HEK293 (cell line): Measurements from ENCODE around the gene ADAMTS8.

Experiments used
- CTCF ChIA-PET: fragments of 350-600 bp; formaldehyde crosslinking; extraction: SDS; loops from one replicate; lab custom pipeline; 2021; ENCODE audit warnings: antibody characterized with exemption; lab: Yijun Ruan, JAX
- POLR2A ChIA-PET: fragments of 300-600 bp; formaldehyde crosslinking; extraction: SDS; loops from one replicate; lab custom pipeline; 2020; ENCODE audit warnings: antibody characterized with exemption, inconsistent platforms; lab: Yijun Ruan, JAX
- H3K27ac ChIP-seq: fragments of 200-500 bp; sonication (Bioruptor generic); 2 replicates; pipeline ENCODE4 v1.5.1; 2014; ENCODE audit warnings: low read depth, low read length, control low read depth, inconsistent platforms; ENCODE audit errors: extremely low read depth
- H3K36me3 ChIP-seq, 2 experiments: fragments of 200-500 bp in 1 of 2; sonication (Bioruptor generic) in 1 of 2; 1 replicate in 1 of 2; 2 replicates in 1 of 2; pipeline ENCODE4 v1.5.1; 2014 to 2017; ENCODE audit warnings: inconsistent platforms in 2 of 2, low read length in 2 of 2; ENCODE audit not compliant: control insufficient read depth in 2 of 2, insufficient read depth in 1 of 2
- H3K4me1 ChIP-seq: fragments of 200-500 bp; sonication (Bioruptor generic); 2 replicates; pipeline ENCODE4 v1.5.1; 2014; ENCODE audit warnings: mild to moderate bottlenecking, low read length, inconsistent platforms; ENCODE audit not compliant: control insufficient read depth, insufficient read depth
- H3K4me3 ChIP-seq: 2 replicates; pipeline ENCODE4 v1.5.1; 2011; ENCODE audit warnings: low read depth, mild to moderate bottlenecking, control low read depth, low read length, moderate library complexity
- H3K9me3 ChIP-seq: fragments of 200-500 bp; sonication (Bioruptor generic); 2 replicates; pipeline ENCODE4 v1.5.1; 2014; ENCODE audit warnings: low read depth, low read length, inconsistent platforms; ENCODE audit not compliant: control insufficient read depth, insufficient read depth
- BCL11B ChIP-seq: fragments of 450-650 bp; formaldehyde crosslinking; IDR thresholded peaks from 2 replicates; pipeline ENCODE4 v1.5.1; 2016; ENCODE audit warnings: low read depth, missing biosample characterization, missing genetic modification characterization
- KLF7 ChIP-seq: fragments of 450-650 bp; formaldehyde crosslinking; IDR thresholded peaks from 2 replicates; pipeline ENCODE4 v1.5.1; 2016; ENCODE audit warnings: missing biosample characterization, missing genetic modification characterization, borderline replicate concordance
- KLF9 ChIP-seq: fragments of 450-650 bp; formaldehyde crosslinking; IDR thresholded peaks from 2 replicates; pipeline ENCODE4 v1.5.1; 2016; ENCODE audit warnings: missing biosample characterization, missing genetic modification characterization, low read depth
- PRDM1 ChIP-seq: fragments of 450-650 bp; formaldehyde crosslinking; IDR thresholded peaks from 2 replicates; pipeline ENCODE4; 2016; ENCODE audit warnings: missing biosample characterization, missing genetic modification characterization
- PRDM10 ChIP-seq: fragments of 450-650 bp; formaldehyde crosslinking; IDR thresholded peaks from 2 replicates; pipeline ENCODE4 v1.5.1; 2016; ENCODE audit warnings: missing biosample characterization, missing genetic modification characterization
- REPIN1 ChIP-seq: fragments of 450-650 bp; formaldehyde crosslinking; IDR thresholded peaks from 2 replicates; pipeline ENCODE4 v1.5.1; 2017; ENCODE audit warnings: missing biosample characterization, missing genetic modification characterization, low read depth
- ZBTB1 ChIP-seq: fragments of 450-650 bp; formaldehyde crosslinking; IDR thresholded peaks from 2 replicates; pipeline ENCODE4 v1.5.1; 2016; ENCODE audit warnings: missing biosample characterization, missing genetic modification characterization
- ZBTB48 ChIP-seq: fragments of 450-650 bp; formaldehyde crosslinking; IDR thresholded peaks from 2 replicates; pipeline ENCODE4 v1.5.1; 2016; ENCODE audit warnings: missing biosample characterization, missing genetic modification characterization
- ZNF10 ChIP-seq: fragments of 450-650 bp; formaldehyde crosslinking; IDR thresholded peaks from 2 replicates; pipeline ENCODE4 v1.5.1; 2017; ENCODE audit warnings: missing biosample characterization, missing genetic modification characterization
- ZNF114 ChIP-seq: fragments of 450-650 bp; formaldehyde crosslinking; IDR thresholded peaks from 2 replicates; pipeline ENCODE4 v1.5.0; 2017; ENCODE audit warnings: missing biosample characterization, missing genetic modification characterization
- ZNF138 ChIP-seq: fragments of 450-650 bp; formaldehyde crosslinking; IDR thresholded peaks from 2 replicates; pipeline ENCODE4 v1.5.1; 2016; ENCODE audit warnings: missing biosample characterization, missing genetic modification characterization, borderline replicate concordance
- ZNF239 ChIP-seq: fragments of 450-650 bp; formaldehyde crosslinking; IDR thresholded peaks from 2 replicates; pipeline ENCODE4 v1.5.1; 2016; ENCODE audit warnings: missing biosample characterization, missing genetic modification characterization
- ZNF311 ChIP-seq: fragments of 450-650 bp; formaldehyde crosslinking; IDR thresholded peaks from 2 replicates; pipeline ENCODE4 v1.5.1; 2017; ENCODE audit warnings: missing biosample characterization, missing genetic modification characterization, borderline replicate concordance
- ZNF324 ChIP-seq: fragments of 450-650 bp; formaldehyde crosslinking; IDR thresholded peaks from 2 replicates; pipeline ENCODE4 v1.5.1; 2016; ENCODE audit warnings: missing biosample characterization, missing genetic modification characterization
- ZNF335 ChIP-seq: fragments of 450-650 bp; formaldehyde crosslinking; conservative IDR thresholded peaks from 2 replicates; pipeline ENCODE4 v1.5.1; 2016; ENCODE audit warnings: missing biosample characterization, missing genetic modification characterization
- ZNF366 ChIP-seq: fragments of 450-650 bp; formaldehyde crosslinking; conservative IDR thresholded peaks from 2 replicates; pipeline ENCODE4 v1.5.1; 2016; ENCODE audit warnings: missing biosample characterization, missing genetic modification characterization
- ZNF391 ChIP-seq: fragments of 450-650 bp; formaldehyde crosslinking; IDR thresholded peaks from 2 replicates; pipeline ENCODE4 v1.5.1; 2016; ENCODE audit warnings: low read depth, missing biosample characterization, missing genetic modification characterization, borderline replicate concordance
- ZNF404 ChIP-seq: fragments of 450-650 bp; formaldehyde crosslinking; IDR thresholded peaks from 2 replicates; pipeline ENCODE4 v1.5.1; 2017; ENCODE audit warnings: missing biosample characterization, missing genetic modification characterization
- ZNF544 ChIP-seq: fragments of 450-650 bp; formaldehyde crosslinking; IDR thresholded peaks from 2 replicates; pipeline ENCODE4 v1.5.0; 2017; ENCODE audit warnings: missing biosample characterization, missing genetic modification characterization
- ZNF645 ChIP-seq: fragments of 450-650 bp; formaldehyde crosslinking; IDR thresholded peaks from 2 replicates; pipeline ENCODE4; 2016; ENCODE audit warnings: missing biosample characterization, missing genetic modification characterization
- TF ChIP-seq, protein P1 (sequence below): fragments of 450-650 bp; formaldehyde crosslinking; IDR thresholded peaks from 2 replicates; pipeline ENCODE4 v1.5.1; 2016; ENCODE audit warnings: missing biosample characterization, missing genetic modification characterization
- TF ChIP-seq, protein P2 (sequence below): fragments of 450-650 bp; formaldehyde crosslinking; IDR thresholded peaks from 2 replicates; pipeline ENCODE4 v1.5.1; 2016; ENCODE audit warnings: missing biosample characterization, missing genetic modification characterization, low read depth
- TF ChIP-seq, protein P3 (sequence below): fragments of 450-650 bp; formaldehyde crosslinking; IDR thresholded peaks from 2 replicates; pipeline ENCODE4 v1.5.1; 2016; ENCODE audit warnings: missing biosample characterization, missing genetic modification characterization
- TF ChIP-seq, protein P4 (sequence below): sonication (generic); formaldehyde crosslinking; IDR thresholded peaks from 2 replicates; pipeline ENCODE4 v1.8.1; 2022; ENCODE audit warnings: mild to moderate bottlenecking, moderate library complexity, missing genetic modification reagents

Gene ADAMTS8

DNA sequence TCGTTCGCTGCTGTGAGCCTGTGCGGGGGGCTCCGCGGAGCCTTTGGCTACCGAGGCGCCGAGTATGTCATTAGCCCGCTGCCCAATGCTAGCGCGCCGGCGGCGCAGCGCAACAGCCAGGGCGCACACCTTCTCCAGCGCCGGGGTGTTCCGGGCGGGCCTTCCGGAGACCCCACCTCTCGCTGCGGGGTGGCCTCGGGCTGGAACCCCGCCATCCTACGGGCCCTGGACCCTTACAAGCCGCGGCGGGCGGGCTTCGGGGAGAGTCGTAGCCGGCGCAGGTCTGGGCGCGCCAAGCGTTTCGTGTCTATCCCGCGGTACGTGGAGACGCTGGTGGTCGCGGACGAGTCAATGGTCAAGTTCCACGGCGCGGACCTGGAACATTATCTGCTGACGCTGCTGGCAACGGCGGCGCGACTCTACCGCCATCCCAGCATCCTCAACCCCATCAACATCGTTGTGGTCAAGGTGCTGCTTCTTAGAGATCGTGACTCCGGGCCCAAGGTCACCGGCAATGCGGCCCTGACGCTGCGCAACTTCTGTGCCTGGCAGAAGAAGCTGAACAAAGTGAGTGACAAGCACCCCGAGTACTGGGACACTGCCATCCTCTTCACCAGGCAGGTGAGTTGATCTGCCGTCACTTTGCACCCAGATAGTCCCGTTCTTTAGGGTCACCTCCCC is 21.0 kb upstream of the ADAMTS8 start (continued):
- TF ChIP-seq, protein P1, sequence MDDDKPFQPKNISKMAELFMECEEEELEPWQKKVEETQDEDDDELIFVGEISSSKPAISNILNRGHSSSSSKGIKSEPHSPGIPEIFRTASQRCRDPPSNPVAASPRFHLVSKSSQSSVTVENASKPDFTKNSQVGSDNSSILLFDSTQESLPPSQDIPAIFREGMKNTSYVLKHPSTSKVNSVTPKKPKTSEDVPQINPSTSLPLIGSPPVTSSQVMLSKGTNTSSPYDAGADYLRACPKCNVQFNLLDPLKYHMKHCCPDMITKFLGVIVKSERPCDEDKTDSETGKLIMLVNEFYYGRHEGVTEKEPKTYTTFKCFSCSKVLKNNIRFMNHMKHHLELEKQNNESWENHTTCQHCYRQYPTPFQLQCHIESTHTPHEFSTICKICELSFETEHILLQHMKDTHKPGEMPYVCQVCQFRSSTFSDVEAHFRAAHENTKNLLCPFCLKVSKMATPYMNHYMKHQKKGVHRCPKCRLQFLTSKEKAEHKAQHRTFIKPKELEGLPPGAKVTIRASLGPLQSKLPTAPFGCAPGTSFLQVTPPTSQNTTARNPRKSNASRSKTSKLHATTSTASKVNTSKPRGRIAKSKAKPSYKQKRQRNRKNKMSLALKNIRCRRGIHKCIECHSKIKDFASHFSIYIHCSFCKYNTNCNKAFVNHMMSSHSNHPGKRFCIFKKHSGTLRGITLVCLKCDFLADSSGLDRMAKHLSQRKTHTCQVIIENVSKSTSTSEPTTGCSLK (tag by site-specific recombination), result no peak

DNA sequence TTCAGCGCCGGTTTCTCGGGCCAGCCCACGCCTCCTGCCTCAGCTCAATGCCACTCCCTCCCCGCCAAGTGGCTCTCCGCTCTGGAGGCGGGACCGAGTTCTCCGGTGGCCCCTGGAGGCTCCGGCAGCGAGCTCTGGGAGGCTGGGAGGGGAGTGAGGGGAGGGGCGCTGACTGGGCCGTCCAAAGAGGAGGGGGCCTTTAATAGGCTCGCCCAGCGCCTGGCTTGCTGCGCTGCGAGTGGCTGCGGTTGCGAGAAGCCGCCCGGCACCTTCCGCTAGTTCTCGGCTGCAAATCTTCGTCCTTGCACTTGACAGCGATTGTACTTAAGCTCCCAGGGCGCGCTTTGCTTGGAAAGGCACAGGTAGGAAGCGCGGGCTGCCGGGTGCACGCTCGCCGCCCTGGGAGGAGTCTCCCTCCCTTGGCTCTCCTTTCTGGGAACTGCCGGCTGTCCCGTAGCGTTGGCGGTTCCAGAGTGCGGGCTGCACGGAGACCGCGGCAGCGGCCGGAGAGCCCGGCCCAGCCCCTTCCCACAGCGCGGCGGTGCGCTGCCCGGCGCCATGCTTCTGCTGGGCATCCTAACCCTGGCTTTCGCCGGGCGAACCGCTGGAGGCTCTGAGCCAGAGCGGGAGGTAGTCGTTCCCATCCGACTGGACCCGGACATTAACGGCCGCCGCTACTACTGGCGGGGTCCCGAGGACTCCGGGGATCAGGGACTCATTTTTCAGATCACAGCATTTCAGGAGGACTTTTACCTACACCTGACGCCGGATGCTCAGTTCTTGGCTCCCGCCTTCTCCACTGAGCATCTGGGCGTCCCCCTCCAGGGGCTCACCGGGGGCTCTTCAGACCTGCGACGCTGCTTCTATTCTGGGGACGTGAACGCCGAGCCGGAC is 20.3 kb upstream of the ADAMTS8 start, which contains the start of gene ADAMTS15:
Gene ADAMTS15 (plus strand): TSS at position 230 of the 894 bp plus-strand sequence. CDS start 329 bp downstream, at position 559.
- ChIA-PET POLR2A (interaction anchor here (0.6 to 1.3 kb wide), 8 partner anchors 18 to 379 kb away, joined by 3 to 9 read pairs (median 3); no protein-coding TSS in a partner anchor), CTCF (interaction anchor here (0.6 to 1.3 kb wide), 4 partner anchors 10 to 682 kb away, joined by 3 to 4 read pairs (median 4); no protein-coding TSS in a partner anchor)
- peak within 1 kb of the TSS; percentile 51 for H3K4me3 ChIP-seq
- H3K27ac ChIP-seq, result peak within 1 kb of the TSS; percentile 57; the same call in 1 of the 2 replicates
- no peaks in the 10 kb centered on the region for H3K9me3 ChIP-seq
- H3K4me1 ChIP-seq, result no peaks in the 10 kb centered on the region
- H3K36me3 ChIP-seq, result no peaks in the 10 kb centered on the region; a peak in 1 of 3 replicates
- TF ChIP-seq REPIN1 (tag by site-specific recombination) (no peak), ZNF138 (no peak), ZNF366 (no peak), PRDM1 (tag by site-specific recombination) (no peak), ZNF404 (tag by site-specific recombination) (no peak), ZNF114 (tag by site-specific recombination) (no peak), BCL11B (tag by site-specific recombination) (no peak), ZNF324 (no peak), ZBTB48 (no peak), ZNF311 (tag by site-specific recombination) (no peak), KLF9 (tag by site-specific recombination) (peak; percentile 49), ZNF645 (tag by site-specific recombination) (no peak), ZNF335 (tag by site-specific recombination) (peak; percentile 74; the same call in 1 of the 2 replicates), ZNF10 (no peak), PRDM10 (tag by site-specific recombination) (peak; percentile 93), ZNF544 (tag by site-specific recombination) (no peak), ZNF391 (tag by site-specific recombination) (no peak), ZNF239 (tag by site-specific recombination) (no peak), ZBTB1 (no peak), KLF7 (tag by site-specific recombination) (no peak)
- TF ChIP-seq, protein P2, sequence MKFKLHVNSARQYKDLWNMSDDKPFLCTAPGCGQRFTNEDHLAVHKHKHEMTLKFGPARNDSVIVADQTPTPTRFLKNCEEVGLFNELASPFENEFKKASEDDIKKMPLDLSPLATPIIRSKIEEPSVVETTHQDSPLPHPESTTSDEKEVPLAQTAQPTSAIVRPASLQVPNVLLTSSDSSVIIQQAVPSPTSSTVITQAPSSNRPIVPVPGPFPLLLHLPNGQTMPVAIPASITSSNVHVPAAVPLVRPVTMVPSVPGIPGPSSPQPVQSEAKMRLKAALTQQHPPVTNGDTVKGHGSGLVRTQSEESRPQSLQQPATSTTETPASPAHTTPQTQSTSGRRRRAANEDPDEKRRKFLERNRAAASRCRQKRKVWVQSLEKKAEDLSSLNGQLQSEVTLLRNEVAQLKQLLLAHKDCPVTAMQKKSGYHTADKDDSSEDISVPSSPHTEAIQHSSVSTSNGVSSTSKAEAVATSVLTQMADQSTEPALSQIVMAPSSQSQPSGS, result no peak
- TF ChIP-seq, protein P3, sequence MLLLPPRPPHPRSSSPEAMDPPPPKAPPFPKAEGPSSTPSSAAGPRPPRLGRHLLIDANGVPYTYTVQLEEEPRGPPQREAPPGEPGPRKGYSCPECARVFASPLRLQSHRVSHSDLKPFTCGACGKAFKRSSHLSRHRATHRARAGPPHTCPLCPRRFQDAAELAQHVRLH (tag by site-specific recombination), result no peak
- TF ChIP-seq, protein P4, sequence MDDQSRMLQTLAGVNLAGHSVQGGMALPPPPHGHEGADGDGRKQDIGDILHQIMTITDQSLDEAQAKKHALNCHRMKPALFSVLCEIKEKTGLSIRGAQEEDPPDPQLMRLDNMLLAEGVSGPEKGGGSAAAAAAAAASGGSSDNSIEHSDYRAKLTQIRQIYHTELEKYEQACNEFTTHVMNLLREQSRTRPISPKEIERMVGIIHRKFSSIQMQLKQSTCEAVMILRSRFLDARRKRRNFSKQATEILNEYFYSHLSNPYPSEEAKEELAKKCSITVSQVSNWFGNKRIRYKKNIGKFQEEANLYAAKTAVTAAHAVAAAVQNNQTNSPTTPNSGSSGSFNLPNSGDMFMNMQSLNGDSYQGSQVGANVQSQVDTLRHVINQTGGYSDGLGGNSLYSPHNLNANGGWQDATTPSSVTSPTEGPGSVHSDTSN (CRISPR knock-in tag), result no peak
